Measurements from ENCODE around the gene FBXW11.
"Not testable (repeated sequence)": the region's sequence is repeated elsewhere in the genome, so short reads cannot be mapped to it uniquely, and the experiment has no call there.

The FBXW11 gene

DNA sequence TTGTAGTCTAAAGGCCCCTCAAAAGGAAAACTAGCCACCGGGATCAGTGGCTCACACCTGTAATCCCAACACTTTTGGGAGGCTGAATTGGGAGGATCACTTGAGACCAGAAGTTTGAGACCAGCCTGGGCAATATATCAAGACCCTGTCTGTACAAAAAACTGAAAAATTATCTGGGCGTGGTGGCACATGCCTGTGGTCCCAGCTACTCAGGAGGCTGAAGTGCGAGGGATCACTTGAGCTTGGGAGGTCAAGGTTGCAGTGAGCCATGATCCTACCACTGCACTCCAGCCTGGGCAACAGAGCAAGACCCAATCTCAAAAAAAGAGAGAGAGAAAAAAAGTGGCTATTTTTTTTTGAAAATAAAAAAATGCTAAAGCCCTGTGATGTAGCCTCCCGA, 55.2 kb downstream of the FBXW11 start:
- DNase-seq, result no peak

DNA sequence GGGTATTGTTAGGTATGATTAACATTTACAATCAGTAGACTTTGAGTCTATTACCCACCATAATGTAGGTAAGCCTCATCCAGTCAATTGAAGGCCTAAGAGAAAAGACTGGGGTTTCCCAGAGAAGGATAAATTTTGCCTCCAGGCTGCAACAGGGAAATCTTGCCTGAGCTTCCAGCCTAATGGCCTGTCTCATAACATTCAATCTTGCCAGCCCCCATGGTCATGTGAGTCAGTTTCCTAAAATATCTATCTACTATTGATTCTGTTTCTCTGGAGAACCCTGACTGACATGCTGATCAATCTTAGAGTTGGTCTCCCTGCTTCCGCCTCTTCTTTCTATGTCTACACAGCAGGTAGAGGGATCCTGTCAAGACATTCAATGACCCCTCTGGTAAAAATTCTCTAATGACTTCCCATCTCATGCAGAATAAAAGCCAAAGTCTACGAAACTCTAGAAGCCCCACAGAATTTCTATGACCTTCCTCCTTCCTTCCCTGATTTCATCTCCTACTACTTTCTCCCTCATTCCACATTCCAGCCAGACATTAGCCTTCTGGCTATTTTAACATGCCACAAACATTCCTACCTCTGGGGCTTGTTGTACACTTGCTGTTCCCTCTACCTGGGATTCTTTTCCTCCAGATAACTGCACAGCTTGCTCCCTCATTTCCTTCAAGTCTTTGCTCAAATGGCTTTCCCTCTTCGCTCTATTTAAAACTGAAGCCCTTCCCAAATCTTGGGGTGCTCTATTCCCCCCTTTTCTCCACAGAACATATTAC, 60.2 kb downstream of the FBXW11 start:
- DNase-seq, result no peak

DNA sequence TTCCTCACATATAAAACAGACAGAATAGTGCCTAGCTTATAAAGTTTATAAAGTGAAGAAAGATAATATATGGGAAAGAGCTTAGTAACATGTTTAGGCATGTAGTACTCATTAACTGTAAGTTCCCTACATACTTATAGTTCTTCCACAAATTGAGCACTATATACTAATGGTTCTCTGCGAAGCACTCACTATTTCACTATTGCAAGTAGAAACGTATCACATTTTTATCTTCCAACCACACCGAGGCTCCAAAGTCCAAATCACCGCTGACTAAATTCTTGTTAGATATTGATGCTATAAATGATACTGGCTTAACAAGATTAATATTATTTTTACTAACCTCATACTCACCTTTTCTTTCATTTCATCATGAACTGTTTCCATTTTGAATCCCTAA, 61.0 kb downstream of the FBXW11 start:
- no peak for DNase-seq

DNA sequence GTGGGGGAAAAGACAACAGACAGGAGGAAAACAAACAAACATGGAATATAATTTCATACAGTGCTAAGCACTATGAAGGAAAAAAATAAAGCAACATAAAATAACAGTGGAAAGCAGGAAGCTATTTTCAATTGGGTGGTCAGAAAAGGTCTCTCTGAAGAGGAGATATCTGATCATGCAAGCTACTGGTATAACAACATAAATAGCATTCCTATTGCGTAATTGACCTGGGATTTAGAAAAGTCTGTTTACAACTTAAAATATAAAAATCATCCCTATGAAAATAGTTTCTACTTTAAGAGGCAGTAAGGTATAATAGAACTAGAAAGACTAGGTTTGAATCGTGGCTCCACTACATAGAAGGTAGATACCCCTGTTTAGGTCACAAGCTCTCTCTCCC, 61.4 kb downstream of the FBXW11 start:
- no peak for DNase-seq

DNA sequence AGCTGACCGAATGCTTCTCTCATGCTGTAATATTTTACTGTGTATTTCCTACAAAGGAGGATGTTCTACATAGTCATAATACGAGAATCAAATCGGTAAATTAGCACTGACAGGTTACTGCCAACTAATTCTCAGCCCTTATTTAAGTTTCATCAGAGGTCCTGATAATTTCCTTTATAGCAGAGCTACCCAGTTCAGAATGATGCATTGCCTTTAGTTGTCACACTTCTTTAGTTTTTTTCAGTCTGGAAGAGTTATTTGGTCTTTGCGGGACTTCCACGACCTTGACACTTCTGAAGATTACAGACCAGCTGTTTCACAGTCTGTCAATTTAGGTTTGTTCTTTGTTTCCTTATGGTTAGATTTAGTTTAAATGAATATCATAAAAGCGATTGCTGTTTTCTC, 64.3 kb downstream of the FBXW11 start:
- DNase-seq, result not testable (repeated sequence)

DNA sequence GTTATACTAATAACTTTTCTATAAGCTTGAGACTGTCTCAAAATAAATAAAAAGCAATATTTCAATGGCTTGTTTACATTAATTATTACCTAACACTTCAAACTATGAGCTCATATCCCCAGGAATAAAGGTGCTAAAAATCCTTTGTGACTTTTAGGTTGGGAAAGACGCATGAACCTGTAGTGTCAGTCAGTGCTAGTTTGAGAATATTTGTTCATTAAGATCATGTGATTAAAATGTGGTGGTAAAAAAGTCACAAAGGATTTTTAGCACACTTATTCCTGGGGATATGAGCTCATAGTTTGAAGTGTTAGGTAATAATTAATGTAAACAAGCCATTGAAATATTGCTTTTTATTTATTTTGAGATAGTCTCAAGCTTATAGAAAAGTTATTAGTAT, 64.8 kb downstream of the FBXW11 start:
- not testable (repeated sequence) for DNase-seq

DNA sequence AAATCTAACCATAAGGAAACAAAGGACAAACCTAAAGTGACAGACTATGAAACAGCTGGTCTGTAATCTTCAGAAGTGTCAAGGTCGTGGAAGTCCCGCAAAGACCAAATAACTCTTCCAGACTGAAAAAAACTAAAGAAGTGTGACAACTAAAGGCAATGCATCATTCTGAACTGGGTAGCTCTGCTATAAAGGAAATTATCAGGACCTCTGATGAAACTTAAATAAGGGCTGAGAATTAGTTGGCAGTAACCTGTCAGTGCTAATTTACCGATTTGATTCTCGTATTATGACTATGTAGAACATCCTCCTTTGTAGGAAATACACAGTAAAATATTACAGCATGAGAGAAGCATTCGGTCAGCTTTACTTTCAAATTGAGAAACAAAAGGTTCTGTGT, 65.2 kb downstream of the FBXW11 start:
- not testable (repeated sequence) for DNase-seq

DNA sequence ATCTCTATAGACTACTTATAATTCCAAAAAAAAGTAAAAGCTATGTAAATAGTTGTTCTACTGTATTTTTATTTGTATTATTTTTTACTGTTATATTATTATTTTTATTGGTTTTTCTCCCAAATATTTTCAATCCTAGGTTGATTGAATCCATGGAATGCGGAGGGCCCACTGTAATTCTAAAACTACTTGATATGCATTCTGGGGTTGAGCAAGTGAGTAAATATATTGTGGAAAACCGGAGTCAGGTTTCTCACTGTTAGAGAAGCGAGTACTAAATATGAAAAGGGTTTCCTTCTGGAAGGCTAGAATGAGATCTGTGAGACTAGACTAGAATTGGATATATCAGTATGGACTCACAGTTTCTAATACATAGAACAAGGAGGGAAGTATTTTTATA, 66.5 kb downstream of the FBXW11 start:
- DNase-seq, result no peak

DNA sequence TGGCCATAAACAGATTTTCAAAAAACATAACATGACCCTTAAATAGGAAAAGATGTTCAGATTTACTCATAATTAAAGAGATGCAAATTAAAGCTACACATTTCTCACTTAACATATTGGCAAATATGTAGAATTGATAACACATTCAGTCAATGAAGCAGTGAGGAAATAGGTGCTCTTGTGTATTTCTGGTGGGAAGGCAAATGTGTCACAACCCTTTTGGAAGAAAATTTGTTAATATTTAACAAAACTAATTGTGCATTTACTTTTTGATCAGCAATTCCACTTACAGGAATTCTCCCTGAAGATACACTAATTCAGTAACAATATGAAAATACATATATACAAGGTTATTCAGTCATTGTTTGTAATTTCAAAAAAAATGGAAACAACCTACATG, 68.1 kb downstream of the FBXW11 start:
- no peak for DNase-seq

DNA sequence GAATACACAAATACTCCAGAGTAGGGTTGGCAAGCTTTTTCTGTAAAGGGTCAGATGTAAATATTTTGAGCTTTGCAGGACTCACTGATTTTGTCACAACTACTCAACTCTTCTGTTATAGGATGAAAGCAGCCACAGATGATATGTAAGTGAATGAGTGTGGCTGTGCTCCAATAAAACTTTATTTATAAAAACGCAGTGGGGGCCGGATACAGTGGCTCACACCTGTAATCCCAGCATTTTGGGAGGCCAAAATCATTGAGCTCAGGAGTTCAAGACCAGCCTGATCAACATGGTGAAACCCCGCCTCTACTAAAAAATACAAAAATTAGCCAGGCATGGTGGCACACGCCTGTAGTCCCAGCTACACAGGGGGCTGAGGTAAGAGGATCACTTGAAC, 69.1 kb downstream of the FBXW11 start:
- DNase-seq, result no peak

DNA sequence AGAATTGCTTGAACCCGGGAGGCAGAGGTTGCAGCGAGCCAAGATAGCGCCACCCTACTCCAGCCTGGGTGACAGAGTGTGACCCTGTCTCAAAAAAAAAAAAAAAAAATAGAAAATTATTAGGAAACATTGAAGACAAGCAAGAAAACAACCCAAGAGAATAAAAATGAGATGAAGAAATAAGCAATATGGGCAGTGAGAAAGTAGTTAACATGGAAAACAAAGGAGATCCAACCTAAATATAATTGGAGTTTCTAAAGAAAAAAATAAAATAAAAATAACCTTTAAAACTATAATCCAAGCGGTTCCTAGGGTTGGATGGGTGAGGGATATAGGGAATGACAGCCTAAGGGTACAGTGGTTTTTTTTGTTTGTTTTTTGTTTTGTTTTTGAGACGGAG, 71.9 kb downstream of the FBXW11 start:
- no peak for DNase-seq

DNA sequence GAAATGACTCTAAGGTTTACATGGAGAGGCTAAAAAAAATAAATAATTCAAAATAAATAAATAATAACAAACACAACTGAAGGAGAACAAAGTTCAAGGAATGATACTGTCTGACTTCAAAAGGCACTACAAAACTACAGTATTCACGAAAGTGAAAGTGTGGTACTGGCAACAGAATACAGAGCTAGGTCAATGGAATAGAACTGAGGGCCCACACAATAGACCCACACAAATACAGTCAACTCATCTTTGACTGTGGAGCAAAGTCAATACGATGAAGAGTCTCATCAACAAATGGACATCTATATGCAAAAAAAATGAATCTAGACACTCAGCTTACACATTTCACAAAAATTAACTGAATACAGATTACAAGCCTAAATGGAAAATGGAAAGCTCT, 75.3 kb downstream of the FBXW11 start:
- DNase-seq, result no peak

DNA sequence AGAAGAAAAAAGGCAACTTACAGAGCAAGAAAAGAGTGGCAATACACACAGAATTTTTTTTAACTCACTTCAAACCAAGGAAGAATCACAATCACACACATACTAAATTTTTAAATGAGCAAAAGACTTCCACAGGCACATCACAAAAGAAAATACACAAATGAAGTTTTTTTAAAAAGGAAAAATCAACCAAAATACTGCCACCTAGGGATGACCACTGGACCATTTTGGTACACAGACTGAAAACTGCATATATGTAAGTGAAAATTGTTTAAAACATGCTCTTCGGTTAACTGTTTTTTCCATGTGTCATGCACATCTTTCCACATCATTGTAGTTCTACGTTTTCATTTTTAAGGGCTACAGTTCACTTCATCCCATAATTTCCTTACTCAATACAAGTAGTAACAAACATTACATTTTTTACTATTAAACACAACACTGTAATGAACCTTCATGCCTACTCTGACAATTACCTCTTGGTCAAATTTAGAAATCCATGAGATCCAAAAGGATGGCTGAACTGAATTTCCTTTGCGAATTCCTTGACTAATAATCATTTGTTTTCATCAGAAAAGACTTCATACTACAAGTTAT, 79.0 kb downstream of the FBXW11 start:
- no peak for DNase-seq

DNA sequence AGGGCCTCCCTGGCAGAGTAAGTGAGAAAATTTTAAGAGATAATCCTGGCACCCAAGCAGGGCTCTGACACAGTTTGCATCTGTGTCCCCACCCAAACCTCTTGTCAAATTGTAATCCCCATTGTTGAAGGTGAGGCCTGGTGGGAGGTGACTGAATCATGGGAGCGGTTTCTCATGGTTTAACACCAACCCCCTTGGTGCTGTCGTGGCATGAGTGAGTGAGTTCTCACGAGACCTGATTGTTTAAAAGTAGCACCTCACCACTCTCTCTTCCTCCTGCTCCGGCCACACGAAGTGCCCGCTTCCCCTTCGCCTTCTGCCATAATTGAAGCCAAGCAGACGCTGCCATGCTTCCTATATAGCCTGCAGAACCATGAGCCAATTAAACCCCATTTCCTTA, 80.1 kb downstream of the FBXW11 start:
- DNase-seq, result no peak

DNA sequence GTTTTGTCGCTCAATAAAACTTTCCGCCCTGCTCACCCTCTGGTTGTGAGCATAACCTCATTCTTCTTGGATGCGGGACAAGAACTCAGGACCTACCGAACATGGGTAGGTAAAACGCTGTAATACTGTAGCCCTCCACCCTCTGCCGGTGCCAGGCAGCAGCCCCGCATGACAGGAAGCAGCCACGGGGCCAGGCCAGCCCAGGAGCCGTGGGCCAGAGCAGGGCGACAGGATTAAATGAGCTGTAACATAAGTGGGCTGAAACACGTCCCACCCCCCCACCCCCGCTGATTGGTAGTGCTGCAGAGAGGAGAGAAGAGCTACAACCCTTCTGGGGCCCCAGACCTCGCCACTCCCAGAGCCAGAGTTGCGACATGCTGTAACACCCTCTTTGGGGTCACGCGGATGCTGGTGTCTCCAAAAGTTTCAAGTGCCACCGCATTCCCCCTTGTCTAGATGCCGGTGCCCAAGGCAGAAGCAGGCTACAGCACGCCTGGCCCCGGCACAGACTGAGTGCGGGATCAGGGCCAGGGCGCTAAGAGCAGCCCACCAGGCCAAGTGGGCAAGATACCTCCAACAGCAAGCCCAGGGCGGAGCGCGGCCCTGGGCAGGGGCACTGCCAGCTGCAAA, 81.8 kb downstream of the FBXW11 start:
- no peak for DNase-seq

DNA sequence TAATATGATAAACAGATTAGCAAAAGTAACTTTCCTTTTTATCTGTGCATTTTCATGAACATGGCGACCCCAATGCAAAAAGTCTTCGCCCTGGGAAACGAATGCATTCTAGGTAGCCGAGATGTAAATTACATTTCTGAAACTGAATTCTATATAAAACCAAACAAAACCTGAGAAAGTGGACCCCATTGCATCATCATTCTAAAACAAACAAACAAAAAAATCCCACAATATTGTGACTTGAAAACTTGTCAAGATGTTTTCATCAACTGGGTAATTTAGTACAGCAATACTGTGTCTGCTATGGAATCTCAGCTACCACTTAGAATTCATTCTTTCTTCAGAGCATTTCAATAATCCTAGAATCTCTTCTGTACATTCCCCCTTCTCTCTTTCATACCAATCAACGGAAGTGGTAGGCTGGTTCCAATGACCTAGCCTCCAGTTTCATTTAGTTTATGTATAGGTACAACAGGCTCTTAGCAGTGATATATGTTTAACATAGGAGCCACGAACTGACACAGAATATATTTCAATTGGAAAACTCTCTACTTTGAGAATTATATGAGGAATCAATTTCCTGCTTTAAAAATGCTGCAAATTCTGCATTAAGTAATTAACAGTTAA, 85.6 kb downstream of the FBXW11 start:
- no peak for DNase-seq

DNA sequence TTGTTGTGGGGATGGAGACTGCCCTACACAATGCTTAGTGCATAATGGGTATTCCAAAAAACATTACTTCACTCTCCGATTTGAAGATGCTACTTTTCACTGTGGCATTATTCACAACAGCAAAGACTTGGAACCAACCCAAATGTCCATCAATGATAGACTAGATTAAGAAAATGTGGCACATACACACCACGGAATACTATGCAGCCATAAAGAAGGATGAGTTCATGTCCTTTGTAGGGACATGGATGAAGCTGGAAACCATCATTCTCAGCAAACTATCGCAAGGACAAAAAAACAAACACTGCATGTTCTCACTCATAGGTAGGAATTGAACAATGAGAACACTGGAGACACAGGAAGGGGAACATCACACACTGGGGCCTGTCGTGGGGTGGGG, 90.7 kb downstream of the FBXW11 start:
- DNase-seq, result not testable (repeated sequence)

DNA sequence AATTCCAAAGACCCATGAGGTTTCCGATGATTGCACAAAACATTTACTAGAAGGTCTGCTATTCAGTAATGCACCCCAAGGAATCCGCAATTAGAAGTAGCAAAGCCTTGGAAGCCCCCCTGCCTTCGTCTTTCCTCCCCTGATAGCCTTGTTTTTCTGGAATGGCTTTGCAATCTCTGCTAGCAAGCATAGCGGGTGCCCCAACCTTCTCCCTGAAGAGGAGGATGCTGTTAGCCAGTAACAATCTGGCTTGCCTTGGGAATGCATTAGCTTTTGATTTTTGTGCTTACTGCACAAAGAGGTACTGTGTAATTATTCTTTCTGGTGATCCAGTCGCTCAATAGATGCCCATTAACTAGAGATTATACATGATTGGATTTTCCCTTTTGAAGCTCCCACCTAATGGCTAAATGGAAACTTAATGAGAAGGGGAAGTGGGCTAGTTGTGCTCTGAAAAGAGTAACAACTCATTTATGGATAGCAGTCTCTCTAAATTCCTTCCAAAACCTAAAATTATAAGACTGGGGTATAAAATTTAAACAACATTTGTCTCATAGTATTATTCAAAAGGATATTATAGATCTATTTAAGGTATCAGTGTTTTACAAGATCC, 91.6 kb downstream of the FBXW11 start:
- DNase-seq, result no peak

DNA sequence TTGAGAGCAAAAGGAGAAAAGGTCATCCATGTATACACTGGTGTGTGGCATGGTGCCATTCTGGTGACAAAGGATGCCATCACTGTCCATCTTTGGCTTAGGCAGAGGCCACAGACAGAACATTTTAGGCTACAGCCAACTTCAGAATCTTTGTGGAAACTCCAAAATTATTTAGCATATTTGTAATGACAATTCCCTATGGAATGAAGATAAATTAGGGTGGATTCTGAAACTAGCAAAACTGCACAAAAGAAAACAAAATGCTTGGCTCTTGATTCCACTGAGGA, 92.5 kb downstream of the FBXW11 start:
- no peak for DNase-seq

DNA sequence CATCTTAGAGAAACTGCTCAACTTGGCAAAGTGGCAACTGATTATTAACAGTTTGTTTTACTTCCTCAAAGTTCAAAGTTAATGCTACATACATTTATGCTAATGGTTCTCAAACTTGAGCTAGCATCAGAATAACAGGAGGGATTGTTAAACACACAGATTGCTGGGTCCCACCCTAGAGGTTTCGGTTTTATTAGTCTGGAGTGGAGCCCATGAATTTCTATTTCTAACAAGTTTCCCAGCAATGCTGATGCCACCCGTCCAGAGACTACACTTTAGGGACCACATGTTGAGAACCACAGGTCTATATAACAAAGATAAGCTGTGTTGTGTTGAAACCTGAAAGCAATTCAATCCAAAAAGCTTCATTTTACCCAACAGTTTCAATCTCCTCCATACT, 95.3 kb downstream of the FBXW11 start:
- DNase-seq, result no peak

DNA sequence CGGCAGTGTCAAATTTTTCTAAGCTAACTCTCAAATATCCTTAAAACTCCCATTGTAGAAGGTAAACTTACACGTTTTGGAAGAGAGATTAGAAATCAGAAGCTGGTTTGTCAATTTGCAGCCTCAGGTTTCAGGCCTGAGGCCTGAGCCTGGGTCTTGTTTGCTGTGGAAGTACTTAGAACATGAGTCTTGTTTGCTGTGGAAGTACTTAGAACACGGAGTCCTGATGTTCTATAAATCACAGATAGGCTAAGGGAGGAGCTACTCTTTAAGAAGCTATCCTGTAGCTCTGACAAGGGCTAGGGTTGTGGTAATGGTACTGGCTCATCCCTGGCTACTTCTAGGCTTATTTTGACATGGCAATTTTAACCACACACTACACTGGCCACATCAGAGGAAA, 97.8 kb downstream of the FBXW11 start:
- no peak for DNase-seq

DNA sequence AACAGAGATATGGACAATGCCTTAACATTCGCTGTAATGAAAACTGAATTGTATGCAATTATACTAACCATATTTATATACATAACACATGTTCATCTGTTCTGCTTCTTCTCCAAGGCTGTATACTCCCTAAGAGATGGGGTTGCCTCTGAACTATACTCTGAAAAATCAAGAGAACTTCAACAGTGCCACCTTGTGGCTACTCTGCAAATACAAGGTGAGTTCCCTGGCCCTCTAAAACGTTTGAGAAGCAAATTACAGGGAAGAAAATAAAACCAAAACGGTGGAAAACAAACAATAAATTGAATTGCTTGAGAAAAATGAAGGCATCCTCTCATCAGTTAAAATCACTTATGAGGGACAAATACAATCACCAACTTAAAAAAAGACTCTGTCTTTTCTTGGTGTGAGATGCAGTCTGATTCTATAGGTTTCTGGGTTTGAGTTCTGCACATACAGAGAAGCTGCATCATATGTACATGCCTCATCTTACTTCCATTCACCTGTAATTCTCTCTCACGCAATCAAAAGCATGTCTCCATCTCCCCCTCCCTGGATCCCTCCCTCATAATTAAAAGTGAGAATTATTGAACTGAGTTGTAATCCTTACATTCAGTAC, 98.6 kb downstream of the FBXW11 start:
- peak; percentile 37 to 62 for DNase-seq

Data from stimulated activated CD4-positive, alpha-beta T cell treated with anti-CD3 and anti-CD28 coated beads, Interleukin-2, amount 100 ng/mL, for 24 hours (primary cell).